NCI-H2107 treated with DMSO at 0.1 percent for 48 hours (cell line): ENCODE data around the gene YAE1.
"Not testable (repeated sequence)": the region's sequence is repeated elsewhere in the genome, so short reads cannot be mapped to it uniquely, and the experiment has no call there.

Experiments
- DNase-seq: peaks from one replicate; lab custom pipeline; 2025; ENCODE audit not compliant: unreplicated experiment; lab: John Stamatoyannopoulos, UW

YAE1 gene, protein sequence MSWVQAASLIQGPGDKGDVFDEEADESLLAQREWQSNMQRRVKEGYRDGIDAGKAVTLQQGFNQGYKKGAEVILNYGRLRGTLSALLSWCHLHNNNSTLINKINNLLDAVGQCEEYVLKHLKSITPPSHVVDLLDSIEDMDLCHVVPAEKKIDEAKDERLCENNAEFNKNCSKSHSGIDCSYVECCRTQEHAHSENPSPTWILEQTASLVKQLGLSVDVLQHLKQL

DNA sequence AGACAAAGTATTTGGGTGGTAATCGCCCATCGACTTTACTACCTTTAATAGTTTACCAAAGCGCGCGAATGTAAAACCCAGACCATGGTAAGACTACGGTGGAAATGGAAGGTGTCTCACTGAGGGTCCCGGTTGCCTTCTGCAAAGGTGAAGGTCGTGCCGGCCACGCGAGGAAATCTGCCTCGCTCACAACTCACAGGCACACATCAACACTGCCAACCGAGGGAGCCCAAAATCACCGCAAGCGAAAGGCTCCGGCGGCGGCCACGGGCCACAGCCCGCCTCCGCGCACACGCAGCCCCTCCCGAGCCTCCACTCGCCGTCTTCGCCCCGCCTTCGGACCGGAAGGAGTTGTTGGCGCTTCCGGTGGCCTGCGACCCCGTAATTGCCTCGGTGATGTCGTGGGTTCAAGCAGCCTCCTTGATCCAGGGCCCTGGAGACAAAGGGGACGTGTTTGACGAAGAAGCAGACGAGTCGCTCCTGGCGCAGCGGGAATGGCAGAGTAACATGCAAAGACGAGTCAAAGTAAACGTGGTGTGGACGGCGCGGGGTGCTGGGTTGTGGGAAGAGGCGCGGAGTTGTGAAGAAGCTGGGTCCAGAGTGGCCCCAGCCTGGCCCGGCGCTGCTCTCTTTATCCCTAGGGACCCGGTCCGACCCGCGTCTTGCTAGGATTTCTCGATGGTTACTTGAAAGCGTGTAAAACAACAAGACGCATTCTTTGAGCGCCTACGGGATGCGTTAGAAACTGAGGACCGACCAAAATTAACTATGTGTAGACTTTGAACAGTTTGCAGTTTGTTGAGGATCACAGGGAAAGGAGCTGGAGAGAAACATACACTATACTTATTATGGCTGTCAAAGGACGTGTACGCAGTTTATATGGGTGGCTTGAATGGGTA is at the start of gene YAE1:
YAE1 (plus strand) TSS at position 382 of the 899 bp plus-strand sequence; CDS start at position 397, 15 bp downstream.
- peak; percentile 74 for DNase-seq

GRCh38 chr7:39516498-39516897 is 49.7 kb upstream of the YAE1 start:
- no peak for DNase-seq

DNA sequence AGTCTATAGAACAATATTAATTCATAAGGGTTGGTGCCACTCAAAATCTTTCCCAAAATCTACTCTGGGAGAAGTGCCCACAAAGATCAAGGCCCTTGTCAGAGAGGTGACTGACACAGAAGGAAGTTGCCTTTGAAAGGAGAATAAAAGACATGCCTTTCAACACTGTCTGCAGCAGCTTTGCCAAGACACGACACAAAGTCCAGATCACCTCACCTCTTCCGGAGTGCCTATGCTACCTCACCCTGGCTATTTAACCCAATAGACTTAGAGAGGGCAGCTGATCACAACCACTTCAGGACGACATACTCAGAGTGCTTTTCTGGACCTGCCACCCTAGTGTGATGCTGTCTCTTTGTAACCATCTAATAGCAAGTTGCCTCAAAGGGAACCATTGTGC is 49.0 kb upstream of the YAE1 start:
- DNase-seq = no peak

DNA sequence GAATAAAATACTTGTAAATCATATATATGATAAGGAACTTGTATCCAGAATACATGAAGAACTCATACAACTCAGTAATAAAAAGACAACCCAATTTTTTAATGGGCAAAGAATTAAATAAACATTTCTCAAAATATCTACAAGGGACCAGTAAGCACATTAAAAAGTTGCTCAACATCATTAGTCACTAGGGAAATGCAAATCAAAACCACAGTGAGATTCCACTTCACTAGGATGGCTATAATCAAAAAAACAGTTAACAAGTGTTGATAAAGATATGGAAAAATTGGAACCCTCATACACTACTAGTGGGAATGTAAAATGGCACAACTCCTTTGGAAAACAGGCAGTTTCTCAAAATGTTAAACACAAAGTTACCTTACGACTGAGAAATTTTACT is 40.3 kb upstream of the YAE1 start:
- DNase-seq = no peak

GRCh38 chr7:39526666-39527065 is 39.5 kb upstream of the YAE1 start:
- DNase-seq = no peak

DNA sequence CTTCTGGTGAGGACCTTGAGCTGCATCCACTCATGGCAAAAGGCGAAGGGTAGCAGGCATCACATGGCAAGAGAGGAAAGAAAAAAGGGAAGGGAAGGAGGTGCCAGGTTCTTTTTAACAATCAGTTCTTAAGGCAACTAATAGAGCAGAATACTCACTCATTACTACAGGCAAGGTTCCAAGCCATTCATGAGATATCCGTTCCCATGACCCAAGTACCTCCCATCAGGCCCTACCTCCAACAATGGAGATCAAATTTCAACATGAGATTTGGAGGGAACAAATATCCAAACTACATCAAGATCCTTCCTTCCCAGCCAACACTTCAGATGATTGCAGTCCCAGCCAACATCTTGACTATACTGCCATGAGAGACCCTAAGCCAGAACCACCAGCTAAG is 38.9 kb upstream of the YAE1 start:
- peak; percentile 44 for DNase-seq

DNA sequence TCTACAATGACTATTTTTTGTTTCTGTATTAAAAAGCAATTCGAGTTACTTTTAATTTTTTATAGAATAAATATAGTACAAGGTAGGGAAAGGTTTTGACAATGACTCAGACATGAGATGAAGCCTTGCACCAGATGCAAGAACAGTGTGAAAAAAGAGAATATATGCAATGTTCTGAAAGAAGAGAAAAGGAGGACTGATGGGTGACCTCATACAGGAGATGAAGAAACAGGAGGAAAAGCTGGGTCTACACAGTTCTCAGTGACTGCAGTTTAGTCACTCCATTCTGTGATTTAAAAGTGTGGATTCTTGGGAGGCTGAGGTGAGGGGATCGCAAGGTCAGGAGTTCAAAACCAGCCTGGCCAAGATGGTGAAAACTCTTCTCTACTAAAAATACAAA is 38.3 kb upstream of the YAE1 start:
- DNase-seq = no peak

DNA sequence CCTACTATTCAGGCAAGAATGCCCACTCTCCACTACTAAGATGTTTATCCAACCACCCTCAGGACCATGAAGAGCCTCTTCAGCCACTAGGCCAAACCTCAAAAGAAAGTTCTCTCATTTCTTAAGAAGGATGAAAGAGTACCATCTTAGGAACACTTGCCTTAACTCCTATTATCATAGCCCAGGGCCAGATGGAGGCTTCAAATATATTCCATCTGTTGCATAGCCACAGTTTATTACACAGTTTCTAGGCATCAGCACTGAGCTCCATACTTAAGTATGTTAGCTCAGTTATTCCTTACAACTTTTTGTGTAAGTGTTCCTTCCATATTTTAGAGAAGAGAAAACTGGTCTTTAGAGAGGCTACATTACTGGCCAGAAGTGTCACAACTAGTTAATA is 37.4 kb upstream of the YAE1 start:
- no peak for DNase-seq

- DNase-seq = no peak
Observed at GRCh38 chr7:39529582-39529981, 36.6 kb upstream of the YAE1 start.

- DNase-seq = no peak
Observed at GRCh38 chr7:39530971-39531370, 35.2 kb upstream of the YAE1 start.

DNA sequence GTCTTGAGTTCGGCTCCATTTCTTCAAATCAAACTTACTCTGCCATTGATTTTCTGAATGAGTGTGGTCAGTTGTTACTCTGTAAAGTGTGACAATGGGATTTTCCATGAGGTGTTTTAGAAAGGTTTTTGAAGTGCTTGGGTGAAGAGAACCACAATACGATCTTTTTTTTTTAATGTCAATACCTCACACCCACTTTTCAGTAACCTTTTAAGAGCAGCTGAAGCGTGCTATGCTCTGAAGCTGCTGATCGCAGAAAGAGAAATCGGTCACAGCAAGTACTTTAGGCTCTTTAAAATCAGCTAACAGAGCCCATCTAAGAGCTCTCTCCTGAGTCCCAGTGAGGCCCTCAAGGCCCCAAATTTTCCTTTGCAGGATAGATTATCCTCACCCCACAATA is 34.4 kb upstream of the YAE1 start:
- peak; percentile 93 for DNase-seq

GRCh38 chr7:39532832-39533231 is 33.4 kb upstream of the YAE1 start:
- DNase-seq = no peak

- no peak for DNase-seq
Observed at GRCh38 chr7:39534599-39534998, 31.6 kb upstream of the YAE1 start.

DNA sequence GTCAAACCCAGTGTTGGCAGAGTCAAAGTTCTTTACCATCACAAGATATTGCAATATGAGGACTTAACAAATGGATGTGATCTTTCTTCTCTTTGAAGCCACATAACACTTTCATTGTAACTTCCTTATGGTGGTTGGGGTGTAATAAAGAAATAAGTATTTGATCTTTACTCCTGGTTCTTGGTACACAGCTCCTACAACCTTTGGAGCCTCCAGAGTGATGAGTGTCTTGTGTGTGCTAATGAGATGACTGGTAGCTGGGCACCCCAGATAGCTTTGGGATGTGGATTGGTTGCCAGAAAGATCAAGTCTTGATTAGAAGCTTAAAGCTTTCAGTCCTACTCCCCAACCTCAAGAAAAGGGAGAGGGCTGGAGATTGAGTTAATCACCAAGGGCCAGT is 31.1 kb upstream of the YAE1 start:
- DNase-seq = no peak

DNA sequence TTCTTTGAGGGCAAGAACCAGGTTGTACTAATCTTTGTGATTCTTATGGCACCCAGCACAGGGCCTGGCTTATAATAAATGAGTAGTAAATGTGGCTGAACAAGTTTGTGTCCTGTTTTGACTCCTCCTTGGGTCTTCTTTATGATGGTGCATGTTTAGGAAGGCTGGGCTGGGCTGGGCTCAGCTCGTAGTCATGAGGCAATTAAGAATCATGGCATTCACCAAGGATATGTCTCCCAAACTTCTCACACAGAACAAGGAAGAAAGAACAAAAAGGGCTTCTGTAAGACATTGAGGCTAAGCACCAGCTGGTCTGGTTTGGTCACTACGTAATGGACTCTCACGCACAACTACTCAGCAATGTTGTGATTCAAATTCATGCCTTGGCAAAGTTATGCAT is 30.5 kb upstream of the YAE1 start:
- DNase-seq = no peak

DNA sequence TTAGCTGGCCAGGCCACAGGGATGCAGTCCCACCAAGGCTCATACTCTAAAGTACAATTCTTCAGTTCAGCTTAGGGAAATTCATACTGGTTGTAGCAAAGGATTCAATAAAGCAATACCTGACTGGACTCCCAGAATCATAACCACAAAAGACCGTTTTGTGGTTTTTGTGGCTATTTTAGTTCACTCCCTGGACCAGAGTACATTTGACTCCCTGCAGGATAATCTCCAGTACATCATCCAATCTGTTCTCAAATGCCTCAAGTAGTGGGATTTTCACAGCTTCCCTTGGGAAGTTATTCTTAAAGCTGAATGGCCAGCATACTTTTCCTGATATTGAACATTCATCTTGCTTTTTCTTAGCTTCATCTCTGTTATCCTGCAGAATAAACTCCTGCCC is 29.3 kb upstream of the YAE1 start:
- no peak for DNase-seq

- no peak for DNase-seq
Observed at GRCh38 chr7:39539816-39540215, 26.4 kb upstream of the YAE1 start.

DNA sequence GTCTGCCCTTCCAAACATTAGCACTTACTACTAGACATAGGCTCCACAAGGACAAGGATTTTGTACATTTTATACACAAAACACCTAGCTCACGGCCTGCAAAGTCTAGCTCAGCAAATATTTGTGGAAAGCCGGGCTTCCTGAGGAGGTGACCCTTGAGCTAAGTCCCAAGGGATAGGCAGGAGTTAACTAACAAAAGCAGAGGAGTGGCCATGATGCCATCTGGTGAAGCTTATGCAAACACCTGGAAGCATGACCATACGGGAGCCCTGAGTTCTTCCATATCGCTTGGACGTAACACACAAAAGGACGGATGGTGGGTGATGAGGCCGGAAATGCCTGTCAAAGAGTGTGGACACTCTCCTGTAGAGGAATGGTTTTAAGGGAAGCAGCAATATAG is 25.9 kb upstream of the YAE1 start:
- DNase-seq = peak; percentile 49

DNA sequence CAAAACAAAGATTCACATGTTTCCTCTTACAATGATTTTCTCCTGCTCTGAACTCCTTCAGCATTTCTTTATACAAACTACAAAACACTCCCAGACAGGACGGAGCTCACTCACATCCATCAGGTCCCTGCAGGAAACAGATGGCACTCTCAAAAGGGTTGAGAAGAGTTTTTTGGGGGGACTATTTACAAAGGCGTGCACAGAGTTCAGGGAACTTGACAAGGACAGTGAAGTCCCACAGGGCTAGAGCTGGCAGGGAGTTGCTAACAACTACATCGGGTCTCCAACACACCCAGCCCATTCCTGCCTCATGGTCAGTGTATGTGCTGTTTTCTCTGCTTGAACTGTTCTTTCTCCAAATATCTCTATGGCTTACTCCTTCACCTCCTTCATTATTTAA is 24.7 kb upstream of the YAE1 start:
- no peak for DNase-seq

- DNase-seq = not testable (repeated sequence)
Observed at GRCh38 chr7:39544774-39545173, 21.4 kb upstream of the YAE1 start.

GRCh38 chr7:39547336-39547735 is 18.9 kb upstream of the YAE1 start:
- DNase-seq = no peak

- no peak for DNase-seq
Observed at GRCh38 chr7:39550411-39550810, 15.8 kb upstream of the YAE1 start.

- DNase-seq = no peak
Observed at GRCh38 chr7:39553436-39553835, 12.8 kb upstream of the YAE1 start.
